T-helper 1 cell treated with Interleukin-12 subunit alpha and Interleukin-12 subunit beta and Interleukin-4 antibody, amounts not matched to agents 30 ng/mL and 1 ng/mL, for 36 hours (primary cell): ENCODE measurements around the gene KIF18B. TPM values are rescaled to one million over a fixed set of nuclear protein-coding genes. Genes with fewer than 3 reads are reported as not detected.

Experiments used
- intact Hi-C: fragments of 100-400 bp; cut with micrococcal nuclease; formaldehyde crosslinking; loops from one replicate; pipeline ENCODE4 v1.15.1; 2024
- total RNA-seq: library from RNA; stranded (reverse); gene quantifications from 2 replicates; pipeline ENCODE4 v1.2.3, GENCODE V29; 2022

KIF18B gene
- total RNA-seq, 1 donor from 2014 or later, result 55.2 TPM

DNA sequence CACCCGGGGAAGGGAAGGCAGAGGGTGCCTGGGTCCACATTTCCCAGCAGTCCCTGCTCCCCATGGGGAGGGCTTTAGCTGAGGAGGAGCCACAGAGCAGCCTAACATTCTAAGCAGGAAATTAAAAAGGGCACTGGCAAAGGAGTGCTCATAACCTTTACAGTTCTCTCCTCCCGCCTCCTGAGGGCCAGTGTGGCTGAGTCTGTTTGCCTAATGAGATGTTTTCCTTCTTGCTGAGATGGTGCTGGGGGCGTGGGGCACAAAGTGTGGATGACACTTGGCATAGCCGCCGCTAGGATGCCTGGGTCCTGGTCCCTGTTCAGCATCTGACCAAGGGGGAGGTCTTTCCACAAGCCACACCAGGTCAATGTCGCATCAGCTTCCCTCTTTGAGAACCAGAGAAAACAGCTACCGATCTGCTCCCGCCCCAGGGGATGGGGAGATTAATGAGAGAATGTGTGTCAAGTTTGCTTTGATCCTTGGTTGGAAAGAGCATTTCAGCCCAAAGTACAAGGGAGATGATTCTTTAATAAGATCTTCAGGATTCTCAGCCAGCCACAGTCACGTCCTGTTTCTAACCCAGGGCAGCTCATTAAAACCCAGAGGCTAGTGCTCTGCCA, 5.8 kb downstream of the KIF18B start:
- intact Hi-C loops, result loop anchor here (10.0 kb wide), 1 partner anchor 373 kb away; the partner anchor contains the start of gene MAP3K14

DNA sequence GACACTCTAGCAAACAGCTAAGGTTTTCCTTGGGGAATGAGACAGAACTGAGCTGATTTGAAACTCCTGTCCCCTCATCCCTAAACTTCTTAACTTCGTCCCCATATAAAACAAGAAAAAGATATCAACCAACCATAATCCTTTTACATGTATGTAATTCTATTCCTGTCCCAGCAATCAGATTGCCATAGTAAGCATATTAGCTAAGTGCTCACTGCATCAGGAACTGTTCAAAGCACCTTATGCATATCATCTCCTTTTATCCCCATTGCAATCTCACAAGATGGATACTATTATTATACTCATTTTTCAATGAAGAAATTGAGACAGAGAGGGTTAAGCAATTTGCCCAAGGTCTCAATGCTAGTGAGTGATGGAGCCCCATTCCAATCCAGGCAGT, 6.8 kb downstream of the KIF18B start:
- intact Hi-C loops, result loop anchor here (10.0 kb wide), 1 partner anchor 374 kb away; the partner anchor contains the start of gene MAP3K14

DNA sequence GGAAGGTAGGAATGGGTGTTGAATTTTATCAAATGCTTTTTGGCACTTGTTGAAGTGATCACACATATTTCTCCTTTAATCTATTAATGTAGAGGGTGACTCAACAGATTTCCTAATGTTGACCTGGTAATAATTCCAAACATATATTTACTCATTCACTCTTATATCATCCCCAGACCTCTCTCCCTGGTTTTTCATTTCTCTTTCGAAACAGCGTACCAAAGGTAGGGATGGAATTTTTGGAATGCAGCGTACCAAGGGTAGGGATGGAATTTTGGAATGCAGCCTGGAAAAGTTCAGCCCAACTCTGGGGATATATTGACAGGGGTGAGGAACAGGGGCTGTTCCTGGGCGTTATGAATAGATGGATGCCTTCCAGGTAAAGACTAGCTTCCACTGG, 7.3 kb downstream of the KIF18B start:
- intact Hi-C loops, result loop anchor here (10.0 kb wide), 1 partner anchor 374 kb away; the partner anchor contains the start of gene MAP3K14

DNA sequence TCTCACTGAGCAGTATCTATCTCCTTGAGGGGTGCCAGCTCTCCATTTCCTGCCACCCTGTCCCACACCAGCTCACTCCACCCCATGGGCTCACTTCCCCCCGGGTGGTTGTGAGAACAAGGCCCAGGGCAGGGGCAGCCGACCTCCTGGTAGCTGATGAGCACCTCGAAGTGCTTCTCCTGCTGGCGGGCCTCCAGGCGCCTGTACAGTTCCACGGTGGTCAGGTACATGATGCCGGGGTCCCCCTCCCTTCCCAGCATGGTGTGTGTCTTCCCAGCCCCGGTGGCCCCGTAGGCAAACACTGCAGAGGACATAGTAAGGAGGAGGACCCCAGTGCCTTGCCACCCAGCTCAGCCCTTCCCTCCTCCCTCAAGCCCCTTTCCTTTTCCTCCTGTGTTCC, 12.5 kb downstream of the KIF18B start:
- intact Hi-C loops, result no loop called here

DNA sequence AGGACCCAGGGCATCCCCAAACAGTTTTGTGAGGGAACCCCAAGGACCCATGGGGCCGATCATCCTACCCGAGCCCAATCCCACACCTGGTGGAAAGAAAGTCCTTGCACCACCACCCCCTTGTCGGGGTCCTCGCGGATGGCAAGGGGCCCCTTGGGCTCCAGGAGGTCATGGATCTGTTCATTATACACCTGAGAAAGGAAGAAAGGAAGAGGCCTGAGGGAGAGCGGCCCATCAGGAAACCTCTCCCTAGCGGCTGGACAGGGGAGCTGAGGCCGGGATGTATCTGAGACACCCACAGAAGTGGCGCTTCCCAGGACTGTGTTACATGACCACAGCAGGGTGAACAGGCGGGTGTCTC, 12.8 kb downstream of the KIF18B start:
- intact Hi-C loops, result no loop called here

DNA sequence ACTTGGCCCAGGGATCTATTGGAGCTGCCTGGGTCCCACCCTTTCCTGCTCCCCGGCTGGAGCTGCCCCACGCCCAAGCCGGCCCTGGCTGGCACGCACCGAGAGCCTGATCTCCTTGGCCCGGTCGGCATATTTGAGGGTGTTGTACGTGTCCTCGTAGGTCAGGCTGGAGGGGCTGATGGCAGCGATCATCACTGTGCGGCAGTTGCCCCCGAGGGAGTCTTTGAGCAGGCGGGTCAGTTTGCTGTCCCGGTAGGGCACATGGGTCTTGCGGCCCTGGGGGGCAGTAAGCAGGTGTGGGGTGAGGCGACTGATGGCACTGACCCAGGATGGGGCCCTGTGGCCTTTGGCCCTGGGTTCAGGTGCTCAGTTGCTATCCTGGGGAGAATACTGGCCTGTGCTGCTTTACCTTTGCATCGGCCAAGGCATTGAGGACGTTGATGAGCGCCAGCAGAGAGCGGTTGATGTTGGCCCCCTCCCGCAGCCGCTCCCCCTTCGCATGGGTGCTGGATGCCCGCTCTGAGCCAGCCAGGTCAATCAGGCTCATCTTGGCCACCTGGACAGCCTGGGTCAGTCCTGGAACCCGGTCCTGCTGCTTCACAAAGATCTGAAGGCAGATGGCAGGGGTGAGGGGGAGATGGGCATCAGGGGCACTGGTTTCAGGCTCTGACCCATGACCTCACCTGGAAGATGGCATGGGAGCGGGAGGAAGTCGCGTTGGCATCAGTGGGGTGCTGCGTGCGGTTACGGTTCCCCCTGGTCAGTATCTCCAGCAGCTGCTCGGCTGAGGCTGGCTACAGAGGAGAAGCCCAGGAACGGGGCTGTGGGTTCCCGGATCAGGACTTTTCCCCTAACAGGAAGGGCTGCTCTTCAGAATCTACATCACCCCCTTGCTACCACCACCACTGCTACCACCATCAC, 13.5 kb downstream of the KIF18B start:
- intact Hi-C loops, result no loop called here

DNA sequence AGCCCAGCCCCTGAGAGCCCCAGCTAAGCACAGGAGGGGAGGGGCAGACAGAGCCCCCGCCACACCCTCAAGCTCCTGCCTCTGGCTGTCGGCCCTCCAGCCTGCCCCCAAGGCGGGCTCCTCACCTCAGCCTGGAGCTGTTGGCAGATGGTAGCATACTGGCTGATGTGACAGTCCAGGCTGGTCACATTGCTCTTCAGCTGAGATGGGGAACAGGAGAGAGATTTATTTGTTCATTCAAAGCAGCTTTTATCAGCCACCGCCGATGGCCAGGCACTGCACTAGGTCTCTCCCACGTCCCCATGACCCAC, 14.8 kb downstream of the KIF18B start:
- intact Hi-C loops, result no loop called here

DNA sequence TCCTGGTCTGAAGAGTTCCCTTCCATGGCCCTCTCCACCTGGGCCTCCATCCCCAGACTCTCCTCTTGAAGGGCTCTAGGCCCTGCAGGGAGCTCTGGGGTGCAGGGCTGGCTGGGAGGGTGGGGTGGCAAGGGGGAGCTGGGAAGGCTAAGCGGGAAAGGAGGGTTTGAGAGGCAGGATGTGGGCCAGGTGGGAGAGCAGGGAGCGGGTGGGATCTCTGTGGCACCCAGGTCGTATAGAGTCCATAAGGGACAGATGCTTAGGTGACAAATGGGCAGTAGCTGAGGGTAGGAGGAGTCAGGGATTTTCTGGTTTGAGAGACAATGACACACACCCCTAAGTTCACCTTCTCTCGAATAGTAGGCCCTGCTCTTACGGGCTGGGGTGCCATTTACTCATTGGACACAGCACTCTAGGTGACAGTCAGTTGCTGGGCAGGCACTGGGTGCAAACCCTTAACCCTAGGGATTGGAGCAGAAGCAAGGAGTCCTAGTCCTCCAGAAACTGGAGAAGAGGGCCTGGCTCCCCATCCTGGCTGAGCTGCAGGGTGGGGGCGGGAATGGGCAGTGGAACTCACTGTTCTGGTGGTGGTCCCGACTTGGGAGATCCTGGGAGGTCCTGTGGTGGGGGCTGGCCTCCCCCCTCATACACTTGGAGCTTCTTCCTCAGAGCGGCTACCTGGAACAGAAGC, 15.3 kb downstream of the KIF18B start:
- intact Hi-C loops, result no loop called here

DNA sequence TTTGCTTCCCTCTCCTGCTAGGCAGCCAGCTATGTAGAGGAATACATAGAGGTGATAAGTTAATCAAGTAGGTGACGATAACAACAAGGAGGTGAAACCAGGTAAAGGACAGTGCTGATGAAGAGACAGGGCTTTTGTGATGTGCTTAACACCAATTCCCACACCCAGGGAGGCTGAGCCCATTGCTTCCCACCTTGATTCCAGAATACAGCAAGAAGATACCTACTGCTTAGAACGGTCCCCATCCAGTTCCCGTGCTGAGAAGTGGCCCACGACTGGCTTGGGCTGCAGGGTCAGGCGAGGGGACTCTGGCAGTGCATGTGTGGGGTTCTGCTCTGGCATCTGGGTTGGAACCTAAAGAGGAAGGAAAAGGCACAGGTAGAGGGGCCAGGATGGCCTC, 16.2 kb downstream of the KIF18B start:
- intact Hi-C loops, result no loop called here

DNA sequence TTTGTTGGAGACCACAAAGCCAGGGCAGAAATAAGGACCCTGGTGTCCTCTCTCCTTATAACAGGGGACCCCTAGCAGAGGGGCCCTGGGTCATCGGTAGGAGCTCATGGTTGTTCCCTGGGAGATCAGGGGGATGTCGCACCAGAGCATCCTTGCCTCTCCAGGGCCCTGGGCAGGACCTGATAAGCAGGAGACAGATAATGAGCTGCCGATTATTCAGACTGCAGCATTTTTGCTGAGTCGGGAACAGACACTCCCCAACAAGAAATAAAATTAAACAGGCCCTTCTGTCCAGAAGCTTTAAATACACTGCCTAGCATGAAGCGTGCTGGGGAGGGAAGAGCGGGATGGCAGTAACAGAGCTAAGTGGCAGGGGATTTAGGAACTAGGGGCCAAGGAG, 16.9 kb downstream of the KIF18B start:
- intact Hi-C loops, result no loop called here

DNA sequence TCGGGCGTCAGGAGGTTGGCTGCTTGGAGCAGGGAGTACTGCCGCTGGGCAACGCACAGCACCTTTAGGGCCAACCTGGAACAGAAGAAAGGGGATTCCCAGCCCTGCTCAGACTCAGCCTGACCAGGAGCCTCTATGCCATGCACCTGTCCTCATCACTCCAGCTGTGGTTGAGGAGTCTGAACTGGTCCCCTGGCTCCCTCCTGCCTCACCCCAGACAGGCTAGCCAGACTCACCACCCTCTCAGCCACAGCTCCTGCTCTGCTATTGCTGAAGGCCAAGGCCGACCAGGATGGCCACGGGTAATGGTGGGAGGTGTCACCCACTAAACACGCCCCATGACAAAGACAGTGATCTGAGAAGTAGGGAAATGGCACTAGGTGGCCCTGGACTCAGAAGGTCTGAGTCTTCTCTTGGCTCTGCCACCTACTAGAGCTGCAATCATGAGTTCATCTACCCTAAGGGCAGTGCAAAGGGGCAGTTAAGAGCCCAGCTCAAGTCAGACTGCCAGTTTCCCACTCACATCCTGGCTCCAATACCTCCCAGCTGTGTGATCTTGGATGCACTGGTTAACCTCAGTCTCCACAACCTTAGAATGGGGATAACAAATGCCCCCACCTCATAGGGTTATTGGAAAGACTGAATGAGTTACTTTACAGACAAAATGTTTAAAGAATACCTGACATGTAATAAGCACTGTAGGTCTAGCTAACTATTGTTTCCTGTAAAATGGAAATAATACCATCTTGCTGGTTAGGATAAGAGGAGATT, 18.4 kb downstream of the KIF18B start:
- intact Hi-C loops, result no loop called here

DNA sequence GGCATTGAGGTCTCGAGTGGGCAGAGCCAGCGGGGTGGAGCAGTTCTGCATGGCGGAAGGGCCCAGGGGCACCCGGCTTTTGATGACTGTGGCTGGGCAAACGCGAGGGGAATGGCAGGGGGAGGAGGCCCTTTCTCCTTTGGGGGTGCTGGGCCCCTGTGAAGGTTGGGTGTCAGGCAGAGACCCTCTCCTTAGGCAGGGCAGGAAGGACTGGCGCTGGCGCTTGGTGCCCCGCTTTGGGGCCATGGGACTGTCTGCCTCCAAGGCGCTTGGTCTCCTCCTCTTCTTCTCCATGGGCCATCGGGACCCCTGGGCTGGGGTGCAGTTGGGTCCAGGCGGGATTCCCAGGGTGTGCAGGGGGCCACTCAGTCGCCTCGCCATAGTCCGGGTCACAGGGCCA, 19.4 kb downstream of the KIF18B start:
- intact Hi-C loops, result no loop called here

DNA sequence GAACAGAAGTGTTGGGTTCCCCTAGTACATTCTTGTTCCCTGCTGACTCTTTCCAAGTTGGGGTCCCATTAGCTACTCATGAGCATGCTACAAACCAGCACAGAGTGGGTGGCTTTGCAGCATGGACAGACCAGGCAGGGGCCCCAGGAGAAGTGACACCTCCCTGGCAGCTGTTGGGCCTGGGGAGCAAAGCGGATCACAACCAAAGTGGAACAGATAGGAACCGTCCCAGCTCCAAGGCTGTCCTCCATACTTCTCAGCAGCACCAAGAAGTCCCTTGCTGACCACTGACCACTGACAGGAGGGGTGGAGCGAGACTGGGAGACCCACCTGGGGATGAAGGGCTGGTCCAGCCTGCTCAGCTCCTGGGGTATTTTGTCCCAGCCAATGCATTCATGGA, 19.9 kb downstream of the KIF18B start:
- intact Hi-C loops, result no loop called here

DNA sequence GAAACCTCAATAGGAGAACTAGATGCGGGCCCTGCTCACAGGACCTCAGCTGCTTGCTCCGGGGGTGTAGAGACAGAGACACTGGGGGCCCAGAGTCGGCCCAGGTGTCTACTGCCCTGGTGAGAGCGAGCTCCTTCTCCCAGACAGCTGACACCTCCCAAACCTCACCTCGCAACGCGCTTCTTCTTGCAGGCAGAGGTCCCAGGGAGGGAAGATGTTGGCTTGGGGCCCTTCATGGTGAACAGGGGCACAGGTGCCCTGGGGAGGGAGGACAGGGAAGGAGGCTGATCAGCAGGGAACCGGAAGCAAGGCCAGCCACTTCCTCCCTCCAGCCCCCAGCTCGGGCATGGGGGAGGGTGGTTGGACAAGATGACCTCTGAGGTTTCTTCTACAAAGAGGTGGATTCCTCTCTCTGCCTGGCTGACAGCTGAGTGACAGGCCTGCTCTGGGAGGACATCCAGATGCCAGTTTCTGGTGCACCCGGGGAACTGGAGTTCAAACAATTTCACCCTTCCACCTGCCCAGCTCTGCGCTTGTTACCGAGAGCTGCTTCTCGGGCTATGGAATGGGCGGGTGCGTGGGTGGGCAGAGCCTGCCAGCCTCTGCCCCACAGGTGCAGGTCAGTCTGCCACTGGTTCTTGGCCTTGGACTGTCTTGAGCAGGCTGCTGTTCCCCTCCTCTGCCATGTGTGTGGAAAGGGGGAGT, 20.6 kb downstream of the KIF18B start:
- intact Hi-C loops, result no loop called here

DNA sequence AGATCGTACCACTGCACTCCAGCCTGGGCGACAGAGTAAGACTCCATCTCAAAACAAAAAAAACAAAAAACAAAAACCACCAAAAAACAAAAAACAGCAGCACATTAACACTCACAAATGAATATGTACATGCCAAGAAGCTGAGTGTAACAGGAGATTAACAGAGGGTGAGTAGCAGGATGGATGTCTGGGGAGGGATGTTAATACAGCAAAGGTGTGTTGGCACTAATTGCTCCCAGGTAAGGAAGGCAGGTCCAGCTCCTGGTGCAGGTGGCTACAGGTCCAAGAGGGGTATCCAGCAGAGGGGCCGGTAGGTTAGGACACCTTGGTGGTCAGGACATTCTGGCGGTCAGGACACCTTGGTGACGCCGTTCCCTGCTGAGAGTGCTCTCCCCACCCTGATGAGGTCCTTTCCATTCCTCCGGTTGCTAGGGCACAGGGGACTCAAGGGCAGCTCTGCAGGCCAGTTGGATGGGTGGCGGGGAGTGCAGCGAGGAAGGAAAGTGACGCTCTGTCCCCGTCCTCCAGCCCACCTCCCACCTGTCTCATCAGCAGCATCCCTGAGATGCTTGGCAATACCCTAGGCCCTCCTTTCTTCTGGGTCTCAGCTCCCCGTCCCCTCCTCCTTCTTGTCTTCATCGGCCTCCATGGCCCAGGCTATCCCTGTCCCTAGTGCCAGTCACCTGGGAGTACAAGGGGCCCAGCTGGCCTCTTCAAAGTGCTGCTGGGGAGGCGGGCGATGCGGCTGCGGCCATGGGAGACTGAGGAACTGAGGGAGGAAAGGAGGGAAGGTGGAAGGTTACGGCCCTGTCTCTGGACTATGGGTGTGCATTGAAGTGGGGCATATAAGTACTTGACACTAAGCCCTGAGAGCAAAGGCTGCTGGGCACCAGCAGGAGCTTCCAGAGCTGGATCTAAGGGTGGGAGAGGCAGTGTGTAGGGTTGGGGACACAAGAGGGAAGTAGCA, 21.6 kb downstream of the KIF18B start:
- intact Hi-C loops, result no loop called here

DNA sequence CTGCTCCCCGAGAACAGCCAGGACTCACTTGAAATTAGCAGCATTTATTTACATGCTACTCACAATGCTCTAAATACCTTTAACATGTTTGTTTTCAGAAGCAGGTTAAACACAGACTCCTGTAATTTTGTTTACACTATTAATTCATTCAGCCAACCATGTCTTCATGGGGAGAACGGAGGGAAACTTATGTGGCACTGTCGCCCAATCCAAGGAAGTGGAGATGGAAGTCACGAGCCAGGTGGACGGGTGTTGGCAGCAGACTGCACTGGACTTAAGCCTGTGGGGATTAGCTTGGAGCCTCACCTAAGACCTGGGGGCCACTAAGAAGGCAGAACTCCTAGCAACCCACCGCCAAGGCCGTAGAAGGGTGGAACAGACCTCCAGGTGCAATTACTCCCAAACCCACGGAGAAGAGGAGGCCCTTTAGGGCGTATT, 23.4 kb downstream of the KIF18B start:
- intact Hi-C loops, result no loop called here

DNA sequence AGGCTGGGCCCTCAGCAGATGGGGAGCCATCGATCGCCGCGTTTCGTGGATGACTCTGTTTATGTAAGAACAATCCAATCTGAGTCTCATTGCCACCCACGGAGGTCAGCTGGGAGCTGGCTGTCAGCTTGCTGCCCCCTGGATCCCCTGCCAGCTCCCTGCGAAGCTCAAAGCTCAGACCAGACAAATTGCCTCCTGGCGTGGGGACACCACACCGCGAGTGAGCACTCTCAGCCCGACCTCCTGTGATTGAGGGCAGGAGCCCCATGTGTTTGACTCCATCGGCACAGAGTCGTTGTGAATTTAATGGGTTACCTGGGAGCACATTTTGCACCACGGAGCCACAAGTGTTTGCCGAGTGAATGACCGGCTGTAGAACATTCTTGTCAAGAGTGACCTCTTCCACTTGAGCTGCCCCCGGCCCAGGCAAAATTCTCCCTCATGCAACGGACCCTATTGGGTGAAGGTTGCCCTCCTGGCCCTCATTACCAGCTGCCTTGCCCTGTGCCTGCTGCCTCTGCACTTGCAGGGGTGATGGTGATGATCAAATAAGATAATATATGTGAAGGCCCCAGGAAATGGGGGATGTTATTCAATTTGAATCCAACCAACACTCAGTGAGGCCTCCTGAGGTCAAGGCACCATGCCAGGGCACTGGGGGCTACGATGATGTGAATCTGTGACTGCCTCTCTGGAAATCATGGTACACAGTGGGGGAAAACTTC, 24.7 kb downstream of the KIF18B start:
- intact Hi-C loops, result no loop called here

DNA sequence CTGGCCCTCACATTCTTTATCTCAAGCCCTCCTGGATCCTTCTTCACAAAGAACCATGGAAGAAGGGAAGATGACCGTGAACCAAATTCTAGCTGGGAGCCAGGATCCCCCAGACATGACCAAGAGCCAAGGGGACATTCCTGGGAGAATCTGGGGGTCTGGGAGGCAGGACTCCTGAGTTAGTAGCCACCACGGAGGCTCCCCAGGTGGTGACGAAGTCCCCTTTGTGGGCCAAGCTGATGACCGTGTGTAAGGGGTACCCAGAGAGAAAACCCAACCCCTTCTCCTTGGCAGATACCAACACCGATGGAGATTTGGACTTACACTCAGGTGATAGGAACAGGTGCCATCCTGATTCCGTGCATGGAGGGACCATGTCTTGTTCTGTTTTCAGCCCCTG, 25.4 kb downstream of the KIF18B start:
- intact Hi-C loops, result no loop called here
